ENCODE measurements around the gene PCDHA4.

The PCDHA4 gene

GRCh38 chr5:140855772-140856674 is 49.2 kb downstream of the PCDHA4 start, which contains the start of gene PCDHA10:
Gene PCDHA10 (plus strand): TSS chr5:140855897. CDS start chr5:140856049, 152 bp downstream.
- DNase-seq (ENCODE audit: low read depth, low spot score): no peak

GRCh38 chr5:140857177-140857986 is 50.5 kb downstream of the PCDHA4 start:
- DNase-seq (ENCODE audit: low read depth, low spot score): no peak

GRCh38 chr5:140857987-140858240 is 51.0 kb downstream of the PCDHA4 start:
- no peak for DNase-seq (ENCODE audit: low read depth, low spot score)

- DNase-seq (ENCODE audit: low read depth, low spot score): no peak
Measured at GRCh38 chr5:140862441-140863295, 55.8 kb downstream of the PCDHA4 start.

Measured in smooth muscle cell of the brain vasculature (primary cell).